ENCODE results near the gene CASZ1.

CASZ1 gene

GRCh38 chr1:10662090-10662688 lies 134.3 kb downstream of the CASZ1 start:
- Mint-ChIP-seq H3K9me3 (ENCODE audit: low read depth) (no peaks in the 10 kb centered on the region), H3K4me3 (no peak overlapping the region), H3K4me1 (ENCODE audit: low read depth) (no peaks in the 10 kb centered on the region), H3K27me3 (no peaks in the 10 kb centered on the region), H3K36me3 (no peaks in the 10 kb centered on the region), H3K27ac (no peak overlapping the region)

- Mint-ChIP-seq H3K27ac (no peak overlapping the region), H3K36me3 (no peaks in the 10 kb centered on the region), H3K4me3 (no peak overlapping the region), H3K4me1 (ENCODE audit: low read depth) (no peaks in the 10 kb centered on the region), H3K27me3 (no peaks in the 10 kb centered on the region), H3K9me3 (ENCODE audit: low read depth) (no peaks in the 10 kb centered on the region)
Measured at GRCh38 chr1:10661453-10661852, 135.0 kb downstream of the CASZ1 start.

- no peak overlapping the region for H3K27ac Mint-ChIP-seq
Measured at GRCh38 chr1:10659646-10660540, 136.6 kb downstream of the CASZ1 start.

GRCh38 chr1:10659218-10659617 lies 137.2 kb downstream of the CASZ1 start:
- Mint-ChIP-seq H3K9me3 (ENCODE audit: low read depth) (no peaks in the 10 kb centered on the region), H3K36me3 (no peaks in the 10 kb centered on the region), H3K27me3 (no peaks in the 10 kb centered on the region), H3K4me3 (no peak overlapping the region), H3K27ac (no peak overlapping the region), H3K4me1 (ENCODE audit: low read depth) (no peaks in the 10 kb centered on the region)

More at GRCh38 chr1:10659646-10660540, 136.6 kb downstream of the CASZ1 start:
- Mint-ChIP-seq H3K4me3 (no peak overlapping the region), H3K9me3 (ENCODE audit: low read depth) (no peaks in the 10 kb centered on the region), H3K4me1 (ENCODE audit: low read depth) (no peaks in the 10 kb centered on the region), H3K27me3 (no peaks in the 10 kb centered on the region), H3K36me3 (no peaks in the 10 kb centered on the region)

- no peak overlapping the region for H3K27ac Mint-ChIP-seq
- H3K4me3 Mint-ChIP-seq: no peak overlapping the region
- H3K27me3 Mint-ChIP-seq: no peaks in the 10 kb centered on the region
- no peaks in the 10 kb centered on the region for H3K4me1 Mint-ChIP-seq (ENCODE audit: low read depth)
- no peaks in the 10 kb centered on the region for H3K9me3 Mint-ChIP-seq (ENCODE audit: low read depth)
- no peaks in the 10 kb centered on the region for H3K36me3 Mint-ChIP-seq
Measured at GRCh38 chr1:10658396-10659066, 137.9 kb downstream of the CASZ1 start.

GRCh38 chr1:10657088-10657847 lies 139.2 kb downstream of the CASZ1 start:
- Mint-ChIP-seq H3K9me3 (ENCODE audit: low read depth) (no peaks in the 10 kb centered on the region), H3K4me1 (ENCODE audit: low read depth) (no peaks in the 10 kb centered on the region), H3K27ac (no peak overlapping the region), H3K27me3 (no peaks in the 10 kb centered on the region), H3K4me3 (no peak overlapping the region), H3K36me3 (no peaks in the 10 kb centered on the region)

DNA sequence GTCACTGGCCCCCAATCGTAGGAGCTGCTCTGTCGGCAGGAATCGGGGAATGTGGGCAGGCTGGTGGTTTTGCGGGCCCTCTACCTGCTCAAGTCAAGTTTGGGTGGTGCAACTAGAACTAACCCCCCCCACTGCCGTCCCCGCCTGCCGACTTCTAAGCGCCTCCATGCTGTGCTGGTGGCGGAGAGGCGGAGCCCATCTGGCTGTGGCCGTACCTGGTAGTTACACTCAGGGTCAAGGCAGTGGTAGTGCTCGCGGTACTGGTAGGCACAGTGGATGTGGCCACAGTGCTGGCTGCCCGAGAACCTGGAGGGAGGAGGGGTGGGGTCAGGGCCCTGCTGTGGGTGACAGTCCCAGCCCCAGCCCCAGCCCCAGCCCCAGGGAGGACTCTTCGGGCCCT lies 140.0 kb downstream of the CASZ1 start:
- Mint-ChIP-seq H3K4me3 (no peak overlapping the region), H3K9me3 (ENCODE audit: low read depth) (no peaks in the 10 kb centered on the region), H3K4me1 (ENCODE audit: low read depth) (no peaks in the 10 kb centered on the region), H3K36me3 (no peaks in the 10 kb centered on the region), H3K27me3 (no peaks in the 10 kb centered on the region), H3K27ac (no peak overlapping the region)

DNA sequence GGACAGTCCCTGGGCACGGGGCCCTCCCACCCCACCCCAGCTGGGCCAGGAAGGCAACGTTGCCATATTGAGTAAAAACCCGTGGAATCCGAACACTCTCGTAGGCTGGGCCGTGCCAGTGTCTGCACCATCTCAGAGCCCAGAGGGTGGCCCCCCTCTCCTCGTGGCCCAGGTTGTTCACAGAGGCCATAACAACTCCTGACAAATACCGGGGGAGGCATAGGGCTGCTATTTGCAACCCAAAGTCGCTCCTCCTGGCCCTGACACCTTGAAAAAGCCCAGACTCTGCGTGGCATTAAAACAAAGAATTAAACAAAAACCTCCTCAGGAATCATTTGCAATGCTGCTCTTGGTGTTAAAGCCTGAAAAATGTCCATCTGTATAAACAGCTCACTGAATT lies 141.4 kb downstream of the CASZ1 start:
- Mint-ChIP-seq H3K4me3 (no peak overlapping the region), H3K36me3 (no peaks in the 10 kb centered on the region), H3K27ac (no peak overlapping the region), H3K27me3 (no peaks in the 10 kb centered on the region), H3K4me1 (ENCODE audit: low read depth) (no peaks in the 10 kb centered on the region), H3K9me3 (ENCODE audit: low read depth) (no peaks in the 10 kb centered on the region)

DNA sequence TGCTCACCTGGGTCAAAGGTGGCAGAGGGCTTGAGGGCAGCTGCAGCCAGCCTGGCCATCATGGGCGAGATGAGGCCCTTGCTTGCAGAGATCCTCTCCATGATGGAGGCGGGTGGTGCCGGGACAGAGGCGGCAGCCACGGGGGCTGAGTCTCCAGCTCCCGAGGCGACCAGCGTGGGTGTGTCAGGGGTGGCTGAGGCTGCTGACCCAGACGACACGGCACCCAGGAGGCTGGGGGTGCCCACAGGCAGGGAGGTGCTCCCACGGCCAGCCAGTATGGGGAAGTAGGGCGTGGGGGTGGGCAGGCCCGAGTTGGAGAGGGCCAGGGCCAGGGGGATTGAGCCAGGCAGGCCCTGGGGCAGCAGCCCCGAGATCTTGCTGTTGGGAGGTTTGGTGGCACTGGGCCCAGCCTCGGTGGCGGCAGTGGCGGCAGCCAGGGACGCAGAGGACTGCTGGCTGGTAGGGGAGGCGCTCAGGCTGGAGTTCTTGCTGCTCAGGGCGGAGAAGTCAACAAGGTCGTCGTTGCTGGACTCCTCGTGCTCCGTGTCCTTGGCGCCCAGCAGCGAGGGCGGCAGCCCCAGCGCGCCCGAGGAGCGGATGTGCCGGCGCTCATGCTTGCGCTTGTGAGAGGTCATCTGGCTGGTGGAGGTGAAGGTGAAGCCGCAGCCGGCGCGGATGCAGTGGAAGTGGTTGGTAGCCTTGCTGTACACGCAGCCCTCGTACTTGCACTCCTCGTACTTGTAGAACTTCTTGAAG lies 142.9 kb downstream of the CASZ1 start:
- no peaks in the 10 kb centered on the region for H3K36me3 Mint-ChIP-seq
- H3K4me3 Mint-ChIP-seq: no peak overlapping the region
- no peaks in the 10 kb centered on the region for H3K4me1 Mint-ChIP-seq (ENCODE audit: low read depth)
- no peak overlapping the region for H3K27ac Mint-ChIP-seq
- no peaks in the 10 kb centered on the region for H3K27me3 Mint-ChIP-seq
- no peaks in the 10 kb centered on the region for H3K9me3 Mint-ChIP-seq (ENCODE audit: low read depth)

- Mint-ChIP-seq H3K4me1 (ENCODE audit: low read depth) (no peaks in the 10 kb centered on the region), H3K27ac (no peak overlapping the region), H3K4me3 (no peak overlapping the region), H3K9me3 (ENCODE audit: low read depth) (no peaks in the 10 kb centered on the region), H3K27me3 (no peaks in the 10 kb centered on the region), H3K36me3 (no peaks in the 10 kb centered on the region)
Measured at GRCh38 chr1:10652626-10653025, 143.8 kb downstream of the CASZ1 start.

- no peaks in the 10 kb centered on the region for H3K27me3 Mint-ChIP-seq
- no peaks in the 10 kb centered on the region for H3K4me1 Mint-ChIP-seq (ENCODE audit: low read depth)
- H3K36me3 Mint-ChIP-seq: no peaks in the 10 kb centered on the region
- no peak overlapping the region for H3K4me3 Mint-ChIP-seq
- no peaks in the 10 kb centered on the region for H3K9me3 Mint-ChIP-seq (ENCODE audit: low read depth)
- H3K27ac Mint-ChIP-seq: no peak overlapping the region
Measured at GRCh38 chr1:10651793-10652192, 144.7 kb downstream of the CASZ1 start.

DNA sequence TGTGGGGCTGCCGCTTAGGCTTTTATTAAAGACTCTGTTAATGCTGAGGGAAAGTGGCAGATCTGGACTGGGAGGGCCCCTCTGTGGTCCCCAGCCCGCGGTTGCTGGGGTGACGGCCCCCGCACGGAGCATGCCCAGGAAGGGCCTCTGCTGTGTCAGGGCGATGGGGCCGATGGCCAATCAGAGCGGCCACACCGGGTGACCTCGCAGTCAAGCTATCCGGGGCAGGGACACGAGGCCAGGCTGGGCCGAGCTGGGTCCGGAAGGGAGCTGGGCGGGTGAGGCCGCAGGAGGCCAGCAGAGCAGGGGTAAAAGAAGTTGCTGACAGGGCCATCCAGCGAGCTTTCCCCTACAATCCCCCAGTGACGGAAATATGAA lies 145.1 kb downstream of the CASZ1 start:
- no peak overlapping the region for H3K27ac Mint-ChIP-seq
- H3K9me3 Mint-ChIP-seq (ENCODE audit: low read depth): no peaks in the 10 kb centered on the region
- H3K4me3 Mint-ChIP-seq: no peak overlapping the region
- H3K36me3 Mint-ChIP-seq: no peaks in the 10 kb centered on the region
- H3K27me3 Mint-ChIP-seq: no peaks in the 10 kb centered on the region
- H3K4me1 Mint-ChIP-seq (ENCODE audit: low read depth): no peaks in the 10 kb centered on the region

GRCh38 chr1:10650556-10651388 lies 145.7 kb downstream of the CASZ1 start:
- H3K27me3 Mint-ChIP-seq: no peaks in the 10 kb centered on the region
- H3K27ac Mint-ChIP-seq: no peak overlapping the region
- H3K4me3 Mint-ChIP-seq: no peak overlapping the region
- H3K36me3 Mint-ChIP-seq: no peaks in the 10 kb centered on the region
- no peaks in the 10 kb centered on the region for H3K9me3 Mint-ChIP-seq (ENCODE audit: low read depth)
- H3K4me1 Mint-ChIP-seq (ENCODE audit: low read depth): no peaks in the 10 kb centered on the region

Measured in activated naive CD8-positive, alpha-beta T cell (primary cell).